GM12878 (cell line): ENCODE results near the gene LY6G5C. TPM values are rescaled to one million over a fixed set of nuclear protein-coding genes. Genes with fewer than 3 reads are reported as not detected.
A peak's percentile ranks its signal among the peaks of the same experiment; 100 is the strongest.

Experiments used
- BHLHE40 ChIP-seq, 2 experiments: fragments of 450-650 bp in 1 of 2; IDR thresholded peaks; 2 replicates each; pipeline ENCODE4 v1.6.1; 2011 to 2017; ENCODE audit warnings: low read depth in 2 of 2, borderline replicate concordance in 1 of 2, improper control_type of control experiment in 1 of 2, low read length in 1 of 2, mild to moderate bottlenecking in 1 of 2
- CBX3 ChIP-seq: fragments of 200-600 bp; sonication (generic); IDR thresholded peaks from 2 replicates; pipeline ENCODE4 v1.6.1; 2016; ENCODE audit warnings: low read depth, borderline replicate concordance
- CBX5 ChIP-seq: sonication (generic); IDR thresholded peaks from 2 replicates; pipeline ENCODE4 v1.6.1; 2016; ENCODE audit warnings: low read depth, moderate library complexity, mild to moderate bottlenecking, inconsistent platforms
- CHD1 ChIP-seq: IDR thresholded peaks from 2 replicates; pipeline ENCODE4 v1.6.1; 2012; ENCODE audit warnings: low read depth, low read length, improper control_type of control experiment
- CREM ChIP-seq: IDR thresholded peaks from 2 replicates; pipeline ENCODE4 v1.6.1; 2014; ENCODE audit warnings: antibody characterized with exemption, low read depth
- EGR1 ChIP-seq, 2 experiments: IDR thresholded peaks; 1 replicate in 1 of 2; 2 replicates in 1 of 2; pipeline ENCODE4 v1.6.1; 2011 to 2012; ENCODE audit warnings: low read depth in 2 of 2, low read length in 2 of 2, borderline replicate concordance in 1 of 2, mild to moderate bottlenecking in 1 of 2, moderate library complexity in 1 of 2
- ESRRA ChIP-seq: IDR thresholded peaks from 2 replicates; pipeline ENCODE4 v1.6.1; 2012; ENCODE audit warnings: mild to moderate bottlenecking, low read length, improper control_type of control experiment
- LARP7 ChIP-seq: fragments of 450-650 bp; IDR thresholded peaks from 2 replicates; pipeline ENCODE4 v1.6.1; 2017; ENCODE audit warnings: mild to moderate bottlenecking
- MTA2 ChIP-seq: fragments of 450-650 bp; IDR thresholded peaks from 2 replicates; pipeline ENCODE4 v1.6.1; 2016; ENCODE audit warnings: low read depth, mild to moderate bottlenecking, moderate library complexity
- NBN ChIP-seq: fragments of 450-650 bp; IDR thresholded peaks from 2 replicates; pipeline ENCODE4 v1.6.1; 2016
- NFIC ChIP-seq: IDR thresholded peaks from 2 replicates; pipeline ENCODE4 v1.6.1; 2012; ENCODE audit warnings: low read depth, mild to moderate bottlenecking, inconsistent platforms, low read length, moderate library complexity
- NFXL1 ChIP-seq: fragments of 450-650 bp; IDR thresholded peaks from 2 replicates; pipeline ENCODE4 v1.6.1; 2017; ENCODE audit warnings: antibody characterized with exemption, mild to moderate bottlenecking, borderline replicate concordance
- NFYB ChIP-seq: IDR thresholded peaks from 2 replicates; pipeline ENCODE4 v1.6.1; 2011; ENCODE audit warnings: low read depth, mild to moderate bottlenecking, low read length, improper control_type of control experiment, moderate library complexity; ENCODE audit not compliant: insufficient read depth
- NR2C1 ChIP-seq: fragments of 450-650 bp; IDR thresholded peaks from 2 replicates; pipeline ENCODE4 v1.6.1; 2017; ENCODE audit warnings: antibody characterized with exemption, mild to moderate bottlenecking, moderate library complexity
- NR2F1 ChIP-seq: fragments of 450-650 bp; conservative IDR thresholded peaks from 2 replicates; pipeline ENCODE4 v1.6.1; 2017; ENCODE audit warnings: mild to moderate bottlenecking
- PML ChIP-seq: IDR thresholded peaks from 2 replicates; pipeline ENCODE4 v1.6.1; 2012; ENCODE audit warnings: low read length, inconsistent platforms
- POLR2AphosphoS5 ChIP-seq: IDR thresholded peaks from 2 replicates; pipeline ENCODE4 v1.6.1; 2011; ENCODE audit warnings: mild to moderate bottlenecking, low read length, inconsistent platforms
- RBBP5 ChIP-seq: fragments of 200-600 bp; sonication (generic); conservative IDR thresholded peaks from 2 replicates; pipeline ENCODE4 v1.6.1; 2016
- REST ChIP-seq: IDR thresholded peaks from 2 replicates; pipeline ENCODE4 v1.6.1; 2012; ENCODE audit warnings: mild to moderate bottlenecking, low read depth, low read length
- RUNX3 ChIP-seq: IDR thresholded peaks from 2 replicates; pipeline ENCODE4 v1.6.1; 2012; ENCODE audit warnings: low read length, inconsistent platforms
- SIN3A ChIP-seq: IDR thresholded peaks from 2 replicates; pipeline ENCODE4 v1.6.1; 2012; ENCODE audit warnings: low read depth, low read length, improper control_type of control experiment
- SMAD1 ChIP-seq: fragments of 450-650 bp; IDR thresholded peaks from 2 replicates; pipeline ENCODE4 v1.6.1; 2018; ENCODE audit warnings: mild to moderate bottlenecking, low read depth; ENCODE audit not compliant: partially characterized antibody
- SMAD5 ChIP-seq: IDR thresholded peaks from 2 replicates; pipeline ENCODE4 v1.6.1; 2016; ENCODE audit warnings: antibody characterized with exemption, low read depth
- SMARCA5 ChIP-seq: fragments of 450-650 bp; IDR thresholded peaks from 2 replicates; pipeline ENCODE4 v1.6.1; 2017; ENCODE audit warnings: mild to moderate bottlenecking
- SPI1 ChIP-seq: IDR thresholded peaks from 2 replicates; pipeline ENCODE4 v1.6.1; 2011; ENCODE audit warnings: low read depth, mild to moderate bottlenecking, low read length, moderate library complexity, borderline replicate concordance; ENCODE audit not compliant: insufficient read depth
- TAF1 ChIP-seq: IDR thresholded peaks from 2 replicates; pipeline ENCODE4 v1.6.1; 2011; ENCODE audit warnings: mild to moderate bottlenecking, low read depth, low read length, borderline replicate concordance
- TBL1XR1 ChIP-seq: IDR thresholded peaks from 2 replicates; pipeline ENCODE4 v1.6.1; 2012; ENCODE audit warnings: low read depth, low read length, improper control_type of control experiment
- ZBTB33 ChIP-seq: fragments of 450-650 bp; IDR thresholded peaks from 2 replicates; pipeline ENCODE4 v1.6.1; 2017; ENCODE audit warnings: mild to moderate bottlenecking
- ZZZ3 ChIP-seq: IDR thresholded peaks from 2 replicates; pipeline ENCODE4 v1.6.1; 2011; ENCODE audit warnings: low read depth; ENCODE audit not compliant: control insufficient read depth, insufficient read length
- polyA plus RNA-seq, 11 experiments: library from polyadenylated mRNA; depleted of rRNA in 4 of 11; unstranded in 6 of 11; stranded (reverse) in 5 of 11; fragments of >200 nt; fragmentation: Nextera tagmentation in 4 of 11; fragmentation: Illumina TruSeq in 1 of 11; extraction: Ambion mirVana in 4 of 11; extraction: Trizol in 1 of 11; gene quantifications; 1 replicate in 1 of 11; 2 replicates in 10 of 11; pipeline versions ENCODE4 v1.2.1 to v1.2.3, GENCODE V29; 2011 to 2016; ENCODE audit warnings: inconsistent platforms in 2 of 11, missing spikeins in 2 of 11, low read depth in 1 of 11
- total RNA-seq, 4 experiments: library from RNA; depleted of rRNA in 3 of 4; stranded (reverse); fragments of >200 nt in 3 of 4; fragmentation: Illumina TruSeq in 1 of 4; extraction: Trizol in 1 of 4; gene quantifications; 2 replicates each; pipeline versions ENCODE4 v1.2.1 to v1.2.3, GENCODE V29; 2013 to 2021

The LY6G5C gene
- total and polyA plus RNA-seq, 10 of the 15 experiments (the other 5 are each of a cell fraction or from before 2014, with no cell fraction given), result 0.76 to 6.1 (median 1.7) TPM

- TF ChIP-seq EGR1 (IDR thresholded peaks at IDR 0.05; ENCODE audit: borderline replicate concordance in 1 of 2, low read depth in 2 of 2, low read length in 2 of 2) (no peak), TBL1XR1 (no peak), MTA2 (no peak), RUNX3 (peak; percentile 72), SPI1 (peak; percentile 51; the same call in 1 of the 2 replicates), LARP7 (no peak), CHD1 (no peak), NR2F1 (peak; percentile 64), NFYB (no peak), NFXL1 (no peak), NFIC (no peak), CBX3 (no peak), SMARCA5 (0 out of 2 replicates have a peak, but pooled peaks have one; percentile 16), SMAD5 (no peak), SMAD1 (no peak), NR2C1 (peak; percentile 31; the same call in 1 of the 2 replicates), ESRRA (no peak), PML (0 out of 2 replicates have a peak, but pooled peaks have one; percentile 27), RBBP5 (no peak), ZZZ3 (no peak), REST (no peak), ZBTB33 (no peak), NBN (no peak), SIN3A (no peak), CBX5 (no peak), BHLHE40 (IDR thresholded peaks at IDR 0.05; ENCODE audit: borderline replicate concordance in 1 of 2, low read depth in 2 of 2, low read length in 1 of 2) (0 out of 4 replicates have a peak, but pooled peaks of 1 of the 2 experiments have one; percentile 7), POLR2AphosphoS5 (no peak), CREM (no peak), TAF1 (no peak)
Observed at GRCh38 chr6:31661262-31662123, 19.4 kb downstream of the LY6G5C start (continued).
